Stomach (tissue), 4 donors: ENCODE results near the gene RBP7.
"Not testable (repeated sequence)": the region's sequence is repeated elsewhere in the genome, so short reads cannot be mapped to it uniquely, and the experiment has no call there.

Experiments
- EP300 ChIP-seq: sonication (generic); formaldehyde crosslinking; IDR thresholded peaks from one replicate; pipeline ENCODE4 v1.6.1; 2017; ENCODE audit warnings: antibody characterized with exemption
- POLR2AphosphoS5 ChIP-seq, 3 donors: sonication (generic); formaldehyde crosslinking; IDR thresholded peaks; one replicate each; pipeline ENCODE4 v1.6.1; 2016; ENCODE audit warnings: antibody characterized with exemption in 3 of 3
- TF ChIP-seq, protein P1 (sequence below), 7 experiments: fragments of 450-650 bp in 4 of 7; fragments of 200-600 bp in 3 of 7; sonication (generic) in 3 of 7; IDR thresholded peaks; one replicate each; pipeline ENCODE4 v1.5.1; 2016 to 2019; ENCODE audit warnings: antibody characterized with exemption in 7 of 7, control low read depth in 2 of 7, mild to moderate bottlenecking in 1 of 7

DNA sequence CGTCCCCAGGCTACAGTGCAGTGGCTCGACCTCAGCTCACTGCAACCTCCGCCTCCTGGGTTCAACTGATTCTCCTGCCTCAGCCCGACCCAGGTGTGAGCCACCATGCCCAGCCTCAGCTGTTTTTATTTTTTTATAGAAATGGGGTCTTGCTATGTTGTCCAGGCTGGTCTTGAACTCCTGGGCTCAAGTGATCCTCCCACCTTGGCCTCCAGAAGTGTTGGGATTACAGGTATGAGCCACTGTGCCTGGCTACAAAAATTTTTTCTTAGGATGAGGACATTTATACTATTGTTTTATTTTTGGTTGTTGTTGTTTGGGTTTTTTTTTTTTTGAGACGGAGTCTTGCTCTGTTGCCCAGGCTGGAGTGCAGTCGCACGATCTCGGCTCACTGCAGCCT lies 8.2 kb downstream of the RBP7 start:
- TF ChIP-seq, protein P1, sequence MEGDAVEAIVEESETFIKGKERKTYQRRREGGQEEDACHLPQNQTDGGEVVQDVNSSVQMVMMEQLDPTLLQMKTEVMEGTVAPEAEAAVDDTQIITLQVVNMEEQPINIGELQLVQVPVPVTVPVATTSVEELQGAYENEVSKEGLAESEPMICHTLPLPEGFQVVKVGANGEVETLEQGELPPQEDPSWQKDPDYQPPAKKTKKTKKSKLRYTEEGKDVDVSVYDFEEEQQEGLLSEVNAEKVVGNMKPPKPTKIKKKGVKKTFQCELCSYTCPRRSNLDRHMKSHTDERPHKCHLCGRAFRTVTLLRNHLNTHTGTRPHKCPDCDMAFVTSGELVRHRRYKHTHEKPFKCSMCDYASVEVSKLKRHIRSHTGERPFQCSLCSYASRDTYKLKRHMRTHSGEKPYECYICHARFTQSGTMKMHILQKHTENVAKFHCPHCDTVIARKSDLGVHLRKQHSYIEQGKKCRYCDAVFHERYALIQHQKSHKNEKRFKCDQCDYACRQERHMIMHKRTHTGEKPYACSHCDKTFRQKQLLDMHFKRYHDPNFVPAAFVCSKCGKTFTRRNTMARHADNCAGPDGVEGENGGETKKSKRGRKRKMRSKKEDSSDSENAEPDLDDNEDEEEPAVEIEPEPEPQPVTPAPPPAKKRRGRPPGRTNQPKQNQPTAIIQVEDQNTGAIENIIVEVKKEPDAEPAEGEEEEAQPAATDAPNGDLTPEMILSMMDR (IDR thresholded peaks at IDR 0.05) = not testable (repeated sequence)
- TF ChIP-seq EP300; POLR2AphosphoS5 (IDR thresholded peaks at IDR 0.05): not testable (repeated sequence)
